ENCODE measurements around the gene NOVA2. TPM values are rescaled to one million over a fixed set of nuclear protein-coding genes. Genes with fewer than 3 reads are reported as not detected.

Gene NOVA2
- total RNA-seq, 4 donors from 2014 or later = 0.67 to 5.1 (median 3.0) TPM

- Histone ChIP-seq H3K27ac (no peak overlapping the region), H3K4me3 (peak overlapping the region in 1 of 2 donors; percentile 67), H3K4me1 (peaks cover 0 to 28% (median 11%) of the 10 kb centered on the region in 3 donors), H3K9me3 (no peaks in the 10 kb centered on the region), H3K36me3 (peaks cover 0 to 31% of the 10 kb centered on the region in 2 donors), H3K27me3 (peaks cover 59% of the 10 kb centered on the region)
- WGBS, 2 donors (ENCODE audit: low coverage in 1 of 2) = 19 to 30% methylated on average over 7 to 9 of the region's 74 CpGs
- peak; percentile 44 for ATAC-seq
- TF ChIP-seq, protein P1, sequence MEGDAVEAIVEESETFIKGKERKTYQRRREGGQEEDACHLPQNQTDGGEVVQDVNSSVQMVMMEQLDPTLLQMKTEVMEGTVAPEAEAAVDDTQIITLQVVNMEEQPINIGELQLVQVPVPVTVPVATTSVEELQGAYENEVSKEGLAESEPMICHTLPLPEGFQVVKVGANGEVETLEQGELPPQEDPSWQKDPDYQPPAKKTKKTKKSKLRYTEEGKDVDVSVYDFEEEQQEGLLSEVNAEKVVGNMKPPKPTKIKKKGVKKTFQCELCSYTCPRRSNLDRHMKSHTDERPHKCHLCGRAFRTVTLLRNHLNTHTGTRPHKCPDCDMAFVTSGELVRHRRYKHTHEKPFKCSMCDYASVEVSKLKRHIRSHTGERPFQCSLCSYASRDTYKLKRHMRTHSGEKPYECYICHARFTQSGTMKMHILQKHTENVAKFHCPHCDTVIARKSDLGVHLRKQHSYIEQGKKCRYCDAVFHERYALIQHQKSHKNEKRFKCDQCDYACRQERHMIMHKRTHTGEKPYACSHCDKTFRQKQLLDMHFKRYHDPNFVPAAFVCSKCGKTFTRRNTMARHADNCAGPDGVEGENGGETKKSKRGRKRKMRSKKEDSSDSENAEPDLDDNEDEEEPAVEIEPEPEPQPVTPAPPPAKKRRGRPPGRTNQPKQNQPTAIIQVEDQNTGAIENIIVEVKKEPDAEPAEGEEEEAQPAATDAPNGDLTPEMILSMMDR (IDR thresholded peaks at IDR 0.05) = peak in 1 of 4 experiments; percentile 7
- TF ChIP-seq POLR2AphosphoS5 (IDR thresholded peaks at IDR 0.05) = no peak
Measured at GRCh38 chr19:46014941-46015686, 41.4 kb upstream of the NOVA2 start.

GRCh38 chr19:46014534-46014933 lies 40.9 kb upstream of the NOVA2 start:
- H3K9me3 ChIP-seq = no peaks in the 10 kb centered on the region
- ATAC-seq = no peak
- H3K4me1 ChIP-seq = peaks cover 0 to 28% (median 11%) of the 10 kb centered on the region in 3 donors
- WGBS, 2 donors (ENCODE audit: low coverage in 1 of 2) = 55 to 60% methylated on average over 4 to 7 of the region's 8 CpGs
- no peak overlapping the region for H3K27ac ChIP-seq
- TF ChIP-seq, protein P1 (IDR thresholded peaks at IDR 0.05) = no peak
- TF ChIP-seq EP300 (IDR thresholded peaks at IDR 0.05) = no peak
- no peak for TF ChIP-seq POLR2A (IDR thresholded peaks at IDR 0.05)
- no peak for TF ChIP-seq POLR2AphosphoS5 (IDR thresholded peaks at IDR 0.05)
- H3K4me3 ChIP-seq = peak overlapping the region in 1 of 2 donors; percentile 67
- H3K27me3 ChIP-seq = peaks cover 60% of the 10 kb centered on the region
- peaks cover 0 to 31% of the 10 kb centered on the region in 2 donors for H3K36me3 ChIP-seq

DNA sequence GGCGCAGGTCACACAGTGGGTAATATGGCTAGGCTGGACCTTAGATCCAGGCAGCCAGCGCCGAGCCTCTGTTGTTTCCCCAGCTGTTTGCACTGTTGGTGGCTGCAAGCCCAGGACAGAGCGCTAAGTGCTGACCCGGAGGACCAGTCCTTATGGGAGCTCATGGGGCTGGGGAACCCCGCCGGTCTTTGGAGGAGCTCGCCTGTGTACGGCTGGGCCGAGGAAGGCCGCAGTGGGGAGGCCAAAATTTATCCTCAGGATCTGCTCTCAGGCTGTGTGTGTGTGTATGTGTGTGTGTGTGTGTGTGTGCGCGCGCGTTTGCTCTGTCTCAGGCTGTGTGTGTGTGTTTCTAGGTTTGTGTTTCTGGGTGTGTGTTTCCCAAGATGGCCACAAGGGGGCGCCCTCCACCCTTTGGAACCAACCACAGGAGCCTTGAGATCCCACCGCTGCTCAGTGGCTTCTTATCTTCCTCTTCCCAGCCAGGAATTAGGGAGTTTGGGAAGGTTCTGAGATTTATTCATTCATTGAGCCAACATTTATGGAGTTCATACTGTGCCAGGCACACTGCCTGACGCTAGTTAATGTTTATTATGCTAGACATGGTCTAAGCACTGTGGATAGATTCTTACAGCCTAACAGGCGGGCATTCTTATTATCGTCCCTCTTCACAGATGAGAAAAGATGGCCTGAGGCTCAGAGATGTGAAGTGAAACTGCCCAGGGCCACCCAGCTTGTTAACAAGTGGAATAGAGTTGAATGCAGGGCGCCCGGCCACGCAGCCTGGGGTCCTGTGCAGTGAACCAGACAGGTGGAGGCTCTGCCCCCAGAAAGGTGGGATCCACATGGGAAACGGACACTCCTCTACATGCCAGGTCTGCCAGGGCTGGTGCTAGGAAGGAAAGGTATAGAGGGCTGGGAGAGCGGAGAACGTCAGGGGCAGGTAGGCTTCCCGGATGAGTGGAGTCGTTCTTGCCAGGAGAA lies 36.2 kb upstream of the NOVA2 start:
- H3K27ac ChIP-seq = no peak overlapping the region
- ATAC-seq = peak; percentile 73

GRCh38 chr19:46006411-46006810 lies 32.7 kb upstream of the NOVA2 start:
- Histone ChIP-seq H3K4me1 (no peaks in the 10 kb centered on the region), H3K4me3 (no peak overlapping the region), H3K36me3 (peaks cover 0 to 64% of the 10 kb centered on the region in 2 donors), H3K9me3 (no peaks in the 10 kb centered on the region), H3K27me3 (peaks cover 10% of the 10 kb centered on the region), H3K27ac (no peak overlapping the region)
- TF ChIP-seq, protein P1 (IDR thresholded peaks at IDR 0.05) = no peak
- TF ChIP-seq EP300 (IDR thresholded peaks at IDR 0.05) (no peak), POLR2A (IDR thresholded peaks at IDR 0.05) (no peak), POLR2AphosphoS5 (IDR thresholded peaks at IDR 0.05) (no peak)
- ATAC-seq = no peak
- no CpG with 5 or more reads among the region's 13 CpGs for WGBS, 2 donors (ENCODE audit: low coverage in 1 of 2)

More for the DNA sequence above, 36.2 kb upstream of the NOVA2 start:
- Histone ChIP-seq H3K4me3 (no peak overlapping the region), H3K36me3 (peaks cover 0 to 54% of the 10 kb centered on the region in 2 donors), H3K4me1 (peaks cover 0 to 4% (median 3%) of the 10 kb centered on the region in 3 donors), H3K27me3 (peaks cover 44% of the 10 kb centered on the region), H3K9me3 (no peaks in the 10 kb centered on the region)
- no peak for TF ChIP-seq EP300 (IDR thresholded peaks at IDR 0.05)
- TF ChIP-seq, protein P1 (IDR thresholded peaks at IDR 0.05) = peak in 3 of 4 experiments; percentile 66 to 84 (median 68)
- 63 to 69% methylated on average over 6 to 15 of the region's 28 CpGs for WGBS, 2 donors (ENCODE audit: low coverage in 1 of 2)
